ENCODE data around the gene TEPSIN. TPM values are rescaled to one million over a fixed set of nuclear protein-coding genes. Genes with fewer than 3 reads are reported as not detected.

Gene TEPSIN
- polyA plus RNA-seq, 1 donor from 2014 or later = 50.0 TPM

DNA sequence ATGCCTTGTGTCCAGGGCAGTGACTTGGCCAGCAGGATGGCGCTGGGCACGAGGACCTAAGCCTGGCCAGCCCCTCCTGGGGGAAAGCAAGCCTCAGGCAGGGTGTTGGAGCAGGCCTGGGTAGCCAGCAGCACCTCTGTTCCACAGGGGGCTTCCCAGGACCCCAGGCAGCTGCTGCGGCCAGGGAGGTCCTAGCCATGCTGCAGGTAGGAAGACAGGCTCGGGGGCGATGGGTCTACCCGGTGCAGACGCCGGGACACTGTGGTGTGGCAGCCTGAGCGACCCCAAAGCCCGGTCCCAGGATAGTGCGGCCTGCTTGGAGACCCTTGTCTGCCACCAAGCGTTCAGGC, 50.4 kb downstream of the TEPSIN start:
- H3K36me3 ChIP-seq (ENCODE audit: insufficient read depth, low read length) = no peaks in the 10 kb centered on the region
- H3K9me3 ChIP-seq (ENCODE audit: low read length) = no peaks in the 10 kb centered on the region
- H2AFZ ChIP-seq (ENCODE audit: low read depth, low read length) = no peak overlapping the region
- TF ChIP-seq, protein P1, sequence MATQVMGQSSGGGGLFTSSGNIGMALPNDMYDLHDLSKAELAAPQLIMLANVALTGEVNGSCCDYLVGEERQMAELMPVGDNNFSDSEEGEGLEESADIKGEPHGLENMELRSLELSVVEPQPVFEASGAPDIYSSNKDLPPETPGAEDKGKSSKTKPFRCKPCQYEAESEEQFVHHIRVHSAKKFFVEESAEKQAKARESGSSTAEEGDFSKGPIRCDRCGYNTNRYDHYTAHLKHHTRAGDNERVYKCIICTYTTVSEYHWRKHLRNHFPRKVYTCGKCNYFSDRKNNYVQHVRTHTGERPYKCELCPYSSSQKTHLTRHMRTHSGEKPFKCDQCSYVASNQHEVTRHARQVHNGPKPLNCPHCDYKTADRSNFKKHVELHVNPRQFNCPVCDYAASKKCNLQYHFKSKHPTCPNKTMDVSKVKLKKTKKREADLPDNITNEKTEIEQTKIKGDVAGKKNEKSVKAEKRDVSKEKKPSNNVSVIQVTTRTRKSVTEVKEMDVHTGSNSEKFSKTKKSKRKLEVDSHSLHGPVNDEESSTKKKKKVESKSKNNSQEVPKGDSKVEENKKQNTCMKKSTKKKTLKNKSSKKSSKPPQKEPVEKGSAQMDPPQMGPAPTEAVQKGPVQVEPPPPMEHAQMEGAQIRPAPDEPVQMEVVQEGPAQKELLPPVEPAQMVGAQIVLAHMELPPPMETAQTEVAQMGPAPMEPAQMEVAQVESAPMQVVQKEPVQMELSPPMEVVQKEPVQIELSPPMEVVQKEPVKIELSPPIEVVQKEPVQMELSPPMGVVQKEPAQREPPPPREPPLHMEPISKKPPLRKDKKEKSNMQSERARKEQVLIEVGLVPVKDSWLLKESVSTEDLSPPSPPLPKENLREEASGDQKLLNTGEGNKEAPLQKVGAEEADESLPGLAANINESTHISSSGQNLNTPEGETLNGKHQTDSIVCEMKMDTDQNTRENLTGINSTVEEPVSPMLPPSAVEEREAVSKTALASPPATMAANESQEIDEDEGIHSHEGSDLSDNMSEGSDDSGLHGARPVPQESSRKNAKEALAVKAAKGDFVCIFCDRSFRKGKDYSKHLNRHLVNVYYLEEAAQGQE (IDR thresholded peaks at IDR 0.05; ENCODE audit: borderline replicate concordance) = no peak
- TF ChIP-seq EP300 (conservative IDR thresholded peaks at IDR 0.05; ENCODE audit: poor library complexity, severe bottlenecking) = no peak
- no peak for TF ChIP-seq SMC3 (conservative IDR thresholded peaks at IDR 0.05; ENCODE audit: poor library complexity)
- TF ChIP-seq POLR2AphosphoS5 (IDR thresholded peaks at IDR 0.05) = no peak
- TF ChIP-seq EZH2 (IDR thresholded peaks at IDR 0.05; ENCODE audit: borderline replicate concordance, insufficient read depth, low read length, poor library complexity, severe bottlenecking) = no peak
- no peak for TF ChIP-seq RAD21 (conservative IDR thresholded peaks at IDR 0.05)
- no peak for TF ChIP-seq TAF1 (IDR thresholded peaks at IDR 0.05; ENCODE audit: low read depth)
- TF ChIP-seq, protein P2, sequence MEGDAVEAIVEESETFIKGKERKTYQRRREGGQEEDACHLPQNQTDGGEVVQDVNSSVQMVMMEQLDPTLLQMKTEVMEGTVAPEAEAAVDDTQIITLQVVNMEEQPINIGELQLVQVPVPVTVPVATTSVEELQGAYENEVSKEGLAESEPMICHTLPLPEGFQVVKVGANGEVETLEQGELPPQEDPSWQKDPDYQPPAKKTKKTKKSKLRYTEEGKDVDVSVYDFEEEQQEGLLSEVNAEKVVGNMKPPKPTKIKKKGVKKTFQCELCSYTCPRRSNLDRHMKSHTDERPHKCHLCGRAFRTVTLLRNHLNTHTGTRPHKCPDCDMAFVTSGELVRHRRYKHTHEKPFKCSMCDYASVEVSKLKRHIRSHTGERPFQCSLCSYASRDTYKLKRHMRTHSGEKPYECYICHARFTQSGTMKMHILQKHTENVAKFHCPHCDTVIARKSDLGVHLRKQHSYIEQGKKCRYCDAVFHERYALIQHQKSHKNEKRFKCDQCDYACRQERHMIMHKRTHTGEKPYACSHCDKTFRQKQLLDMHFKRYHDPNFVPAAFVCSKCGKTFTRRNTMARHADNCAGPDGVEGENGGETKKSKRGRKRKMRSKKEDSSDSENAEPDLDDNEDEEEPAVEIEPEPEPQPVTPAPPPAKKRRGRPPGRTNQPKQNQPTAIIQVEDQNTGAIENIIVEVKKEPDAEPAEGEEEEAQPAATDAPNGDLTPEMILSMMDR (IDR thresholded peaks at IDR 0.05; ENCODE audit: poor library complexity, severe bottlenecking) = no peak
- no peak for TF ChIP-seq MXI1 (conservative IDR thresholded peaks at IDR 0.05; ENCODE audit: poor library complexity, severe bottlenecking)
- H3F3A ChIP-seq (ENCODE audit: insufficient read depth, low read length, poor library complexity, severe bottlenecking) = no peaks in the 10 kb centered on the region
- H3K27me3 ChIP-seq (ENCODE audit: insufficient read depth, low read depth, low read length) = no peaks in the 10 kb centered on the region
- H3K27ac ChIP-seq (ENCODE audit: low read length) = no peak overlapping the region
- H3K9ac ChIP-seq (ENCODE audit: low read length) = no peak overlapping the region
- no peak overlapping the region for H3K4me3 ChIP-seq (ENCODE audit: low read length)
- no peaks in the 10 kb centered on the region for H3K9me2 ChIP-seq (ENCODE audit: insufficient read depth, low read length)
- no peaks in the 10 kb centered on the region for H3K79me2 ChIP-seq (replicated peaks; ENCODE audit: insufficient read depth, low read length)
- H4K20me1 ChIP-seq (ENCODE audit: insufficient read depth) = no peaks in the 10 kb centered on the region
- no peak overlapping the region for H3K4me2 ChIP-seq (ENCODE audit: low read length)

DNA sequence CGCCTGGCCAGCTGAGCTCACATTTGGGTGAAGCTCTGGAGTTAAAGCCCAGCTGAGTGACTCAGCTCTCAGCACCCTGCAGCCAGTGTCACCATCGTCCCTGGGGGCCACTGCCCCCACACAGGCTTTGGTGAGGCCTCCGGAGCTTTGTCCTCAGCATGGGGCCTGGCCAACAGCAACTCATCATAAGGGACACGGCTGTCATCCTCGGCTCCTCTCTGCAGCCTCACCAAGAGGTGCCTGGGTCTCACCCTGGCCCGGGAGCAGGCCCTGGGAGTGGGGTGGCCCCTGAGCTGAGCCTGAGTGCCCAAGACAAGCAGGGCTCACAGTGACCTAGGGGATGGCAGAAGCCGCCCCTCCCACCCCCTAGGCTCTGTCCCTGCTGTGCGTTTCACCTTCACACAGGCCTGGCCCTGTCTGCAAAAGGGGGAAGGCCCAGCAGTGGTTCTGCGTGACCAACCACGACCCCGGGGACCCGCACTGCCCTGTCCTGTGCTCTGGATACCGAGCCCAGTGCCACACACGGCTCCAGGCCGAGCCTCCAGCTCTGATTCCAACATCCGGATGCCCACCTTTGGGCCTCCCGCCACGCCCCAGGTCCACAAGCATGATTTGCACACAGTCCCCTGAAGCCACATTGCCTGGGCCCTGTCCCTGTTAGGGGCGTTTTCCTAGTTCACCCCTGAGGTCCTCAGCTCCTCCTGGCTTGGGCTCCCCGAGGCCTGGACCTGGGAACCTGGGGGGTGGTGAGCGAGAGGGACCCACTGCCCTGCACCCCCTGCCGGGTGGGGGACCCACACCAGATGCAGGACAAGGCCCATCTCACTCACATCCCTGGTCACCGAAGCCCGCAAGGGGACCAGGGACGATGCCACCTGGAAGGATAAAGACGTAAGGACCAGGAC, 51.0 kb downstream of the TEPSIN start:
- Histone ChIP-seq H3K27ac (ENCODE audit: low read length) (no peak overlapping the region), H3K9me3 (ENCODE audit: low read length) (no peaks in the 10 kb centered on the region), H3K4me2 (ENCODE audit: low read length) (no peak overlapping the region), H3K79me2 (replicated peaks; ENCODE audit: insufficient read depth, low read length) (no peaks in the 10 kb centered on the region), H3F3A (ENCODE audit: insufficient read depth, low read length, poor library complexity, severe bottlenecking) (no peaks in the 10 kb centered on the region), H3K36me3 (ENCODE audit: insufficient read depth, low read length) (no peaks in the 10 kb centered on the region), H3K9ac (ENCODE audit: low read length) (no peak overlapping the region), H4K20me1 (ENCODE audit: insufficient read depth) (no peaks in the 10 kb centered on the region), H3K9me2 (ENCODE audit: insufficient read depth, low read length) (no peaks in the 10 kb centered on the region), H3K27me3 (ENCODE audit: insufficient read depth, low read depth, low read length) (no peaks in the 10 kb centered on the region), H3K4me3 (ENCODE audit: low read length) (no peak overlapping the region), H2AFZ (ENCODE audit: low read depth, low read length) (no peak overlapping the region)
- TF ChIP-seq RAD21 (conservative IDR thresholded peaks at IDR 0.05) (no peak), TAF1 (IDR thresholded peaks at IDR 0.05; ENCODE audit: low read depth) (no peak)
